GM19043 (cell line): ENCODE measurements around the gene GOLGA7B.

Experiments
- ATAC-seq: cut with Tn5 transposase; IDR thresholded peaks from one replicate; pipeline ENCODE4 v1.9.1; 2021; ENCODE audit warnings: low read depth; ENCODE audit not compliant: unreplicated experiment

Gene GOLGA7B

GRCh38 chr10:97891497-97892167, 42.0 kb downstream of the GOLGA7B start:
- no peak for ATAC-seq

- no peak for ATAC-seq
Observed at GRCh38 chr10:97892506-97892905, 42.9 kb downstream of the GOLGA7B start.

DNA sequence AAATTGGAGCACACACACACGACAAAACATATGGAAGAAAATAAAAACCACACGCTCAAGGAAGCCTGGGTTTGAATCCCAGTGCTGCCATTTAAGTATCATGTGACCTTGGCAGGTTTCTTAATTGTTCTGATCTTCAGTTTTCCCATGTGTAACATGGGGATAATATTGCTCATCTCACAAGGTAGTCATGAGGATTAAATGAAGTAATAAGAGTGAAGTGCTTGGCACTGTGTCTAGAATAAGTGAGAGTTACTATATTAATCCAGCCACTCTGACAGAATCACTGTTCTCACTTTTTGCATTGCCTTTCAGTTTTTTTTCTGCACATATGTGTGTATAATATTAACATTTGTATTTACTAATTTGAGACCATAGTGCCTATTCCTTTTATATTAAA, 43.3 kb downstream of the GOLGA7B start:
- no peak for ATAC-seq

GRCh38 chr10:97894092-97894491, 44.4 kb downstream of the GOLGA7B start:
- no peak for ATAC-seq

DNA sequence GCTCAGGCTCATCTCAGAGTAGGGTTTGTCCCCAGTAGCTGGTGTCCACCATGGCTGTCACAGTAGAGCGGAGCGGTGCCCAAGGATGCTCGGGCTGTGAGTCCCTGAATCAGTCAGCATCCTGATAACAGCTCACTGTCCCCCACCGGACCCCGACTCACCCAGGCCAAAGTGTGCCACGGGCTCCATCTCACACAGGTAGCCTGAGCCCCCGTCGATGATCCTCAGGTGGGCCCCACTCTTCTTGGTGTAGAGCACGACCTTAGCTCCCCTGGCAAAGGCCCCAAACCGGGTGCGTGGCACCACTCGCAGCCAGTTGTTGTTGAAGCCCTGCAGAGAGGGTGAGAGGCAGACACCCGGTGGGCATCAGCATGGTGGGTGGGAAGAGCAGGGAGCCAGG, 45.4 kb downstream of the GOLGA7B start:
- no peak for ATAC-seq

DNA sequence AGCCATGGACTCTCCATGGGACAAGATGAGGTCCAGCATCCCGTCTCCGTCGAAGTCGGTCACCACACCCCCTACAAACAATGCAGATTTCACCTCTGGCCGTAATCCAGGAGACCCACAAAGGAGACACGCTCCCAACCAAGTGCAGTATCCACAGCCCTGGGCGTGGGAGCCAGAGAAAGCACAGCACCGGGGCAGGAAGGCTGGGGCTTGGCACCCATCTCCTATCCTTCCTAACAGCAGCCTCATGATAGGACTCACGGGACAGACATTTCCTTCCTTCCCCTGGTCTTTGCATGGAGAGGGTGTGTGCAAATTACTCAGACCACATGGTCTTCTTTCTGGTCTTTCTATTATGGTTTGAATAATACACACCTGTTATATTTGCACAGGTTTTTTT, 46.3 kb downstream of the GOLGA7B start:
- no peak for ATAC-seq

GRCh38 chr10:97896756-97897358, 47.2 kb downstream of the GOLGA7B start:
- no peak for ATAC-seq

GRCh38 chr10:97898429-97898828, 48.8 kb downstream of the GOLGA7B start:
- no peak for ATAC-seq

- no peak for ATAC-seq
Observed at GRCh38 chr10:97901381-97901780, 51.7 kb downstream of the GOLGA7B start.

DNA sequence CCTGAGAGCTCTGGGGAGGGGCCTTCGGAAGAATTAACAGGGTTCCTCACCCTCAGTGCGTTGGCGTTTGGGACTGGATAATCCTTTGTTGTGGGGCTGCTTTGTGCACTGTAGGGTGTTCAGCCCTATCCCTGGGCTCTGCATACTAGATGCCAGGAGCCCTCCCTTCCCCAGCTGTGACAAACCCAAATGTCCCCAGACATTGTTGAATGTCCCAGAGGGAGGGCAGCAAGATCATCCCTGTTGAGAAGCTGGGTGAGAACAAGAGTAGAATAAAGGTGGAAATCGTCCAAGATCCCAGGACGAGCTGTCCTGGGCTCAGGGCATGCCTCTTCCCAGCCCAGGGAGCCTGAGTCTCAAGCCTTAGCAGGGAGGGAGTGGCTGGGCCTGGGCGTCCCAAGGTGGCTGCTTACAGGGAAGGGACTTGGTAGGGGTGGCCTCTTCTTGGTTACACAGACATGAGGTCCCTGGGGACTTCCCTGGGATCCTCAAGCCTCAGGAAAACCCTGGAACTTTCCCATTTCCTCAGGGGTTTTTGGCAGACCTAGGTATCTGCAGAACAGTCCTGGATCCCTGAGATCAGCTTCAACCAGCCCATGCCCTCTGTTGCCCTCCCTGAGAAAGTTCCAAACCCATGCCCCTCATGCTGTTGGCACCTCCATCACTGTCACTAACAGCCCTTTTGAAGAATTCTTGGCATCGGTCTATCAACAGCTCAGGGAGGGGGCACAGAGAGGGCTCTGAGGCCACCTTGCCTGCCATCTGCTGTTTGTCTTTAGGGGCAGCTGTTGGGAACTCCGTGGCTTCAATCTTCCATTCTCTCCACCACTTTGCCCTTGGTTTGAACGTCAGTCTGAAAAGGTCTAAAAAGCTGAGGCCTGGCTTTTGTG, 53.7 kb downstream of the GOLGA7B start:
- no peak for ATAC-seq

- no peak for ATAC-seq
Observed at GRCh38 chr10:97904018-97904381, 54.4 kb downstream of the GOLGA7B start.

GRCh38 chr10:97904576-97904975, 54.9 kb downstream of the GOLGA7B start:
- ATAC-seq: no peak

- no peak for ATAC-seq
Observed at GRCh38 chr10:97905276-97905675, 55.6 kb downstream of the GOLGA7B start.

DNA sequence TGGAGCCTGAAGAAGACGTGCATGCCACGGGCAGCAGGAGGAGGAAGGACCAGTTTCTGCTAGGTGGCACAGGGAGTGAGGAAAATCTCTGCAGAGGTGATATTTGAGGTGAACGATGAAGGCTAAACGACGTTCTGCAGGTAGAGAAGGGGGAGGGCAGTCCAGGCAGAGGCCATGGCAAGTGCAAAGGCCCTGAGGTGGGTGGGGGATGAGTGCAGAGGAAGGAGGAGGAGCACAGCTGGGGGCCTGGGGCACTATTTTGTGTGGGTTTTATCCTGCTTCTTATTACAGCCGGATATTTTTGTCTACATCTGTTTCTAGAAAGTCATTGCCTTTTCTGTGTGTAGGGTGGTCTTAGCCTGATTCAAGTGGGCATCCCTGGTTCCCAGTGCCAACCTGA, 57.6 kb downstream of the GOLGA7B start:
- no peak for ATAC-seq

- no peak for ATAC-seq
Observed at GRCh38 chr10:97907830-97908229, 58.2 kb downstream of the GOLGA7B start.

- no peak for ATAC-seq
Observed at GRCh38 chr10:97910661-97911060, 61.0 kb downstream of the GOLGA7B start.

- ATAC-seq: no peak
Observed at GRCh38 chr10:97911217-97911616, 61.6 kb downstream of the GOLGA7B start.

- ATAC-seq: no peak
Observed at GRCh38 chr10:97913193-97913592, 63.5 kb downstream of the GOLGA7B start.

DNA sequence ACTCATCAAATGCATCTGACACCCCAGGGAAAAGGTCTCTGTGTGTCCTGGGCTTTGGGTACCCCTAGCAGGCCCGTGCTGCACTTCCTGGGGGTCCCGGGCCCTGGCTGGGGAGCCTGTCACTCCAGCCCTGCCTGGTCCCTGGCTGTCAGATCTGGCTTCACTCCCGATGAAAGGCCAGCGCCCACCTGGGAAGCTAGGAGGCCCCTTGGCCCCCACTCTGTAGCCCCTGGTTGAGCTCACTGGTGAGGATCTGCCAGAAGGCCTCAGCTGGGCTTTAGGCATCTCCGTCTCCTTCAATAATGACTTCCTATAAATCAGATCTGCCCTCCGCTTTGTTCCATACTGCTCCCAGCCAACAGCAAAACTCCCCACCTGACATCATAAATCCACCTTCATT, 64.0 kb downstream of the GOLGA7B start:
- no peak for ATAC-seq

DNA sequence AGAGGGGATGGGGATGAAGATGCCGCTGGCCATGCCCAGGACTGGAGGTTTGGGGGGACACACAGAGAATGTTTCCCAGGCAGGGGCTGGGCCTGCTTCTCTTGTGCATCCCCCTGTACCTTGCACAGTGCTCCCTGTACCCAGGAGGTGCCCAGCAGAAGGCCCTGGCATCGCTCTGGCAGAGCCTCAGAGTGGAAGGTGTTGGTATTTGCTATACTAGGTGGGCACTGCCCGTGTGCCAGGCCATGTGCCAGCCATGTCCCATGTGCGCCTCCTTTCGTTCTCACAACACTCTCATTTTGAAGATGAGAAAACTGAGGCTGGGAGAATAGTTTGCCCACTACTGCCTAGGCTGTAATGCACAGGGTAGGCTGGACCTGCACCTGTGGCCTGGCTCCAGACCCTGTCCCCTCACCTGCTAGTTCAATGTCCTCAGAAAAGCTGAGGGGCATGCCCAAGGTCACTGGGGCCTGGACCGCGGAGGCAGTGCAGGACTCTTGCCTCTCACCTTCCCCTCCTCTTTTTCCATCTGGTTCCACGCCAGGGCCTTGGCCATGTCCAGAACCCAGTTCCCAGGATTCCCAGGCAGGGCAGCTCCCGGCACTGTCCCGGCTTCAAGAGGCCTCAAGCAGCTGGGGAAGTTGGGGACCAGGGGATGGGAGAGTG, 64.7 kb downstream of the GOLGA7B start:
- no peak for ATAC-seq

GRCh38 chr10:97914837-97915211, 65.2 kb downstream of the GOLGA7B start:
- ATAC-seq: peak; percentile 64
